Measurements from ENCODE around the gene CAMSAP1. TPM values are rescaled to one million over a fixed set of nuclear protein-coding genes. Genes with fewer than 3 reads are reported as not detected.

Gene CAMSAP1
- total RNA-seq, 1 donor from 2014 or later = 35.5 TPM

DNA sequence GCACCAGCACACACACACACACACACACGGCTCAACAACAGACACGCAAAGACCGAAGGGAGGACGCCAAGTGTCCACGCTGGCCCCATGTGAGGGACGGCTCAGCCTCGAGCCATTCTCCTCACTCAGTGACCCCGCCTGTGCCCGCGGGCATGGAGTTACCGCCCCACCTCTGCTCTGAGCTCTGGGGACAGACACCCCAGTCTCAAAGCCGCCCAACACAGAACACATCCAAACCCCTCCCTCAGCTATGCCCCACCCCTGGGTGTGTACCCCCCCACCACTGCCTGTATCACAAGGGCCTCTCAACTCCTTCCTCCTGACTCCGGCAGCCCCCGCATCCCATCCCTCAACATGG, 81.2 kb downstream of the CAMSAP1 start:
- peaks cover 38% of the 10 kb centered on the region for H3K36me3 Mint-ChIP-seq (ENCODE audit: low read depth)
- no peak overlapping the region for H3K4me3 Mint-ChIP-seq (ENCODE audit: unreplicated experiment)
- H3K9me3 Mint-ChIP-seq (ENCODE audit: low read depth) = peaks cover 7% of the 10 kb centered on the region
- no peak overlapping the region for H3K27ac Mint-ChIP-seq (ENCODE audit: unreplicated experiment)
- peaks cover 14% of the 10 kb centered on the region for H3K4me1 Mint-ChIP-seq (ENCODE audit: low read depth)
- TF ChIP-seq, protein P1, sequence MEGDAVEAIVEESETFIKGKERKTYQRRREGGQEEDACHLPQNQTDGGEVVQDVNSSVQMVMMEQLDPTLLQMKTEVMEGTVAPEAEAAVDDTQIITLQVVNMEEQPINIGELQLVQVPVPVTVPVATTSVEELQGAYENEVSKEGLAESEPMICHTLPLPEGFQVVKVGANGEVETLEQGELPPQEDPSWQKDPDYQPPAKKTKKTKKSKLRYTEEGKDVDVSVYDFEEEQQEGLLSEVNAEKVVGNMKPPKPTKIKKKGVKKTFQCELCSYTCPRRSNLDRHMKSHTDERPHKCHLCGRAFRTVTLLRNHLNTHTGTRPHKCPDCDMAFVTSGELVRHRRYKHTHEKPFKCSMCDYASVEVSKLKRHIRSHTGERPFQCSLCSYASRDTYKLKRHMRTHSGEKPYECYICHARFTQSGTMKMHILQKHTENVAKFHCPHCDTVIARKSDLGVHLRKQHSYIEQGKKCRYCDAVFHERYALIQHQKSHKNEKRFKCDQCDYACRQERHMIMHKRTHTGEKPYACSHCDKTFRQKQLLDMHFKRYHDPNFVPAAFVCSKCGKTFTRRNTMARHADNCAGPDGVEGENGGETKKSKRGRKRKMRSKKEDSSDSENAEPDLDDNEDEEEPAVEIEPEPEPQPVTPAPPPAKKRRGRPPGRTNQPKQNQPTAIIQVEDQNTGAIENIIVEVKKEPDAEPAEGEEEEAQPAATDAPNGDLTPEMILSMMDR (IDR thresholded peaks at IDR 0.05) = no peak
- no peaks in the 10 kb centered on the region for H3K27me3 Mint-ChIP-seq (ENCODE audit: low read depth)
- DNase-seq (ENCODE audit: low spot score) = peak; percentile 60

DNA sequence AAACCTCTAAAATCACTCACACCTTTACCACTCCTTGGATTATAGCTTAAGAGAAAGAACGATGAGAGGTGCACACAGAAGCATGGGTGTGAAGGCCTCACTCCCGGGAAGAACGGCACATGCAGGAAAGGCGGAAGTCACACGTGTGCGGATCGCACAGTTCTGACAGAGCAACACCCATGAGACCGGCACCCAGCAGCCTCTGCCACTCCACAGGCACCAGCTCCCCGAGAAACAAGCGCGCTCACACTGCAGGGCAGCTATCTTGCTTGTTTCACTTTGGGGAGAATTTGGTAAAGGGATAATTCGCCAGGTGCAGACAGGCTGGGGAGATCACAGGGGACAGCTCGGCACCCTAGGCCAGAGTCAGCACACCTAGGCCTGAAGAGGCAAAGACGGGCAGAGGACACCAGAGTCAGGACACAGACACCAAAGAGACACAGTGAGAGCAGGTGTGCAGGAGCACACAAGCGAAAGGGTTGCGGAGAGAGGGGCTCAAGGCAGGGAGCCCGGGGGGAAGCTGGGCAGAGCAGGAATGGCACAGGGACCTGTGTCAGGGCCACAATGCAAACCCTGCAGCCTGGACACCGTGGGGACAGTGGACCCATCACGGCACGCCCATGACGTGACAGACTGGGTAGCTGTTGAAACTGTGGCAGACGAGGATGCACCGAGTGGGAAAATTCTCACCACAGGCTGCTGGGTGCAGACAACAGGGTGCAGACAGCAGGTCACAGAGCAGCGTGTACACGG, 81.7 kb downstream of the CAMSAP1 start:
- no peak overlapping the region for H3K4me3 Mint-ChIP-seq (ENCODE audit: unreplicated experiment)

DNA sequence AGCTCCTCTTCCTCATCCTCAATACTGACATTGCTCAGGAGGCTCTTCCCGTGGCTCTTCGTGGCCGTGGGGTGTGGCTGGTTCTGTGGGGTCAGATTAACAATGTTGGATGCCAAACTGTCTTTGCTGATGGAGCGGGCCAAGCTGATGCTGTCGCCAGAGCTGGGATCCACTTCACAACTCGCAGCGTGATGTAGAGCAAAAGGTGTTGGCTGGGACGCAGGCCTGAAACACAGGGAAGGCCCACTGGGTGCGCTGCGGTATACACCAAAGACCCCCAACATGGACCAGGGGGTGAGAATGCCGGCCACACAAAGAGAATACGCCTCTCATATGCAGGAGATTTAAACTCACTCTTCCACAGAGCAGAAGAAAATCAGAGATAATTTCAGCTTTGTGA, 84.3 kb downstream of the CAMSAP1 start:
- peaks cover under 1% of the 10 kb centered on the region for H3K9me3 Mint-ChIP-seq (ENCODE audit: low read depth)
- peaks cover 47% of the 10 kb centered on the region for H3K36me3 Mint-ChIP-seq (ENCODE audit: low read depth)
- no peak for DNase-seq (ENCODE audit: low spot score)
- TF ChIP-seq, protein P1 (IDR thresholded peaks at IDR 0.05) = no peak
- no peak overlapping the region for H3K4me3 Mint-ChIP-seq (ENCODE audit: unreplicated experiment)
- no peak overlapping the region for H3K27ac Mint-ChIP-seq (ENCODE audit: unreplicated experiment)
- H3K27me3 Mint-ChIP-seq (ENCODE audit: low read depth) = no peaks in the 10 kb centered on the region
- H3K4me1 Mint-ChIP-seq (ENCODE audit: low read depth) = no peaks in the 10 kb centered on the region

More for the DNA sequence above, 81.7 kb downstream of the CAMSAP1 start:
- H3K4me1 Mint-ChIP-seq (ENCODE audit: low read depth) = peaks cover 9% of the 10 kb centered on the region
- H3K27ac Mint-ChIP-seq (ENCODE audit: unreplicated experiment) = no peak overlapping the region
- TF ChIP-seq, protein P1 (IDR thresholded peaks at IDR 0.05) = no peak
- no peak for DNase-seq (ENCODE audit: low spot score)
- peaks cover 42% of the 10 kb centered on the region for H3K36me3 Mint-ChIP-seq (ENCODE audit: low read depth)
- no peaks in the 10 kb centered on the region for H3K27me3 Mint-ChIP-seq (ENCODE audit: low read depth)
- H3K9me3 Mint-ChIP-seq (ENCODE audit: low read depth) = peaks cover 7% of the 10 kb centered on the region

DNA sequence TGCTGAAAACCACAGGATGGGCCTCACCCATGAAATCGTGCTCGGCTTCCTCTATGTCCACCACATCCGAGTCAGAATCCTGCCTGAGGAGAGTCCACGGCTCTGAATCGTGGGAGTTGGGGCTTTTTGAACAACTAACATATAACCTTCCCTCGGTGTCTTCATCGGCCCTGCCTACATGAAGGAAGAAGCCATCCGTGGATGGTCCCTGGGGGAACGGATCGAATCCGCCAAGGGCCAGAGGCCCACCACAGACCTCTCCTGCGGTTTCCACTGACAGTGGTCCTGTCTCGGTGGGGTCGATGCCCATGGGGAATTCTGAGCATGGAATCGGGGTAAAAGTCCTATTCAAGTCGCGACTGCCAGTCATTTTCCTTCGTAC, 85.0 kb downstream of the CAMSAP1 start:
- Mint-ChIP-seq H3K9me3 (ENCODE audit: low read depth) (no peaks in the 10 kb centered on the region), H3K27me3 (ENCODE audit: low read depth) (no peaks in the 10 kb centered on the region), H3K4me1 (ENCODE audit: low read depth) (no peaks in the 10 kb centered on the region), H3K36me3 (ENCODE audit: low read depth) (peaks cover 47% of the 10 kb centered on the region), H3K4me3 (ENCODE audit: unreplicated experiment) (no peak overlapping the region), H3K27ac (ENCODE audit: unreplicated experiment) (no peak overlapping the region)
- TF ChIP-seq, protein P1 (IDR thresholded peaks at IDR 0.05) = no peak
- peak; percentile 35 for DNase-seq (ENCODE audit: low spot score)

DNA sequence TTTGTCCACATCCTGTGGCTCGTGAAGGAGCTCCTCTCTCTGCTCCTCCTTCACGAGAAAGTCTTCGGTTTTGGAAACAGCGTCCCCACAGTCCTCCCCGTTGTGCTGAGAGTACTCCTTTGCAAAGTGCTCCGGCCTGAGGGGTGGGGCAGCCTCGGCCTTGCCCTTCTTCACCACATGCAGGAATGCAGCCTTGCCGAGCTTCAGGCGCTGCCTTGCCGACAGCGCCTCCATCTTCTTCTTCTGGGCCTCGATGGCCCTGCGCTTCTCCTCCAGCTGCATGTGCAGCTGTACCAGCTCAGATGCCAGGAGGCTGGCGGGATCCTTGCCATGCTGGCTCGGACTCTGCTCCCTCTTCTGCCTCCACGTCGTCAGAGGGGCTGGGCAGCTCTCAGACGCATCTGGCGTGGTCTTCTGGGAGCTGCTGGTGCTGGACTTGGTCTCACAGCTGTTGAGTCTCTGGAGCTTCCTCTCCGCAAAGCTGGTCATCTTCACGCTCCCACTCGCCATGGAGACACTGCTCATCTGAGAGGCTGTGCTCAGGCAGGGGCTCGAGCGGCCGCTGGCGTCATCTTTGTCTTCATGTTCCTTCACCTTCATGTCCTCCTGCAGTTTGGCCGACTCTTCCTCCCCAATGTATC, 85.5 kb downstream of the CAMSAP1 start:
- DNase-seq (ENCODE audit: low spot score) = peak; percentile 90
- no peaks in the 10 kb centered on the region for H3K9me3 Mint-ChIP-seq (ENCODE audit: low read depth)
- peaks cover 44% of the 10 kb centered on the region for H3K36me3 Mint-ChIP-seq (ENCODE audit: low read depth)

More for the DNA sequence above, 85.5 kb downstream of the CAMSAP1 start:
- no peak overlapping the region for H3K27ac Mint-ChIP-seq (ENCODE audit: unreplicated experiment)
- H3K27me3 Mint-ChIP-seq (ENCODE audit: low read depth) = no peaks in the 10 kb centered on the region
- no peaks in the 10 kb centered on the region for H3K4me1 Mint-ChIP-seq (ENCODE audit: low read depth)
- TF ChIP-seq, protein P1 (IDR thresholded peaks at IDR 0.05) = no peak
- H3K4me3 Mint-ChIP-seq (ENCODE audit: unreplicated experiment) = no peak overlapping the region
